Middle frontal gyrus (tissue), 1 donor: ENCODE measurements around the gene KRTAP9-9.
"Not testable (repeated sequence)": the region's sequence is repeated elsewhere in the genome, so short reads cannot be mapped to it uniquely, and the experiment has no call there.

ENCODE experiments used
- DNase-seq: peaks from one replicate; pipeline ENCODE4 v3.0.0-alpha.2; 2015; ENCODE audit warnings: low spot score; ENCODE audit errors: extremely low spot score

The KRTAP9-9 gene

GRCh38 chr17:41255381-41256290 is at the start of gene KRTAP9-9:
TSS of gene KRTAP9-9 (plus strand) at chr17:41255384.
- not testable (repeated sequence) for DNase-seq

GRCh38 chr17:41211845-41212466 is 43.2 kb upstream of the KRTAP9-9 start:
- no peak for DNase-seq

GRCh38 chr17:41212524-41213169 is 42.5 kb upstream of the KRTAP9-9 start:
- no peak for DNase-seq

GRCh38 chr17:41215681-41216080 is 39.5 kb upstream of the KRTAP9-9 start:
- DNase-seq = no peak

GRCh38 chr17:41223821-41224220 is 31.4 kb upstream of the KRTAP9-9 start:
- no peak for DNase-seq

GRCh38 chr17:41226051-41226450 is 29.1 kb upstream of the KRTAP9-9 start:
- DNase-seq = no peak

- not testable (repeated sequence) for DNase-seq
Measured at GRCh38 chr17:41226598-41227095, 28.5 kb upstream of the KRTAP9-9 start, which contains the start of gene KRTAP9-2. TSS of gene KRTAP9-2 (plus strand) at chr17:41226648. CDS start at chr17:41226655, 7 bp downstream.

- no peak for DNase-seq
Measured at GRCh38 chr17:41230094-41230493, 25.1 kb upstream of the KRTAP9-9 start.

- no peak for DNase-seq
Measured at GRCh38 chr17:41231731-41232130, 23.5 kb upstream of the KRTAP9-9 start.

GRCh38 chr17:41232399-41233105 is 22.6 kb upstream of the KRTAP9-9 start, which contains the start of gene KRTAP9-3:
TSS of gene KRTAP9-3 (plus strand) at chr17:41232449. CDS start at chr17:41232502, 53 bp downstream.
- not testable (repeated sequence) for DNase-seq

GRCh38 chr17:41237116-41237515 is 18.1 kb upstream of the KRTAP9-9 start:
- not testable (repeated sequence) for DNase-seq

- DNase-seq = not testable (repeated sequence)
Measured at GRCh38 chr17:41237949-41238437, 17.2 kb upstream of the KRTAP9-9 start, which contains the start of gene KRTAP9-8. TSS of gene KRTAP9-8 (plus strand) at chr17:41237999. CDS start at chr17:41238052, 53 bp downstream.

GRCh38 chr17:41246995-41247787 is 8.0 kb upstream of the KRTAP9-9 start:
- not testable (repeated sequence) for DNase-seq

GRCh38 chr17:41249637-41250240 is 5.4 kb upstream of the KRTAP9-9 start, which contains the start of gene KRTAP9-4:
TSS of gene KRTAP9-4 (plus strand) at chr17:41249687. CDS start at chr17:41249721, 34 bp downstream.
- not testable (repeated sequence) for DNase-seq

- DNase-seq = no peak
Measured at GRCh38 chr17:41251261-41251660, 3.9 kb upstream of the KRTAP9-9 start.

GRCh38 chr17:41254861-41255260 is 323 bp upstream of the KRTAP9-9 start:
- no peak for DNase-seq

GRCh38 chr17:41256291-41256685 is 1.1 kb downstream of the KRTAP9-9 start:
- no peak for DNase-seq

- DNase-seq = no peak
Measured at GRCh38 chr17:41258406-41258805, 3.2 kb downstream of the KRTAP9-9 start.

GRCh38 chr17:41263212-41263611 is 8.0 kb downstream of the KRTAP9-9 start:
- DNase-seq = no peak
